AG09319 (cell line): ENCODE measurements around the gene KLF6.

Experiments used
- DNase-seq: peaks from one replicate; pipeline ENCODE4 v3.0.0-alpha.2; 2010; ENCODE audit warnings: low read depth; ENCODE audit errors: extremely low read depth
- CTCF ChIP-seq: IDR thresholded peaks from 2 replicates; pipeline ENCODE4 v1.5.1; 2011; ENCODE audit warnings: low read depth, mild to moderate bottlenecking, inconsistent platforms, low read length, moderate library complexity

KLF6 gene

GRCh38 chr10:3754727-3755439 is 30.1 kb downstream of the KLF6 start:
- TF ChIP-seq CTCF: no peak

DNA sequence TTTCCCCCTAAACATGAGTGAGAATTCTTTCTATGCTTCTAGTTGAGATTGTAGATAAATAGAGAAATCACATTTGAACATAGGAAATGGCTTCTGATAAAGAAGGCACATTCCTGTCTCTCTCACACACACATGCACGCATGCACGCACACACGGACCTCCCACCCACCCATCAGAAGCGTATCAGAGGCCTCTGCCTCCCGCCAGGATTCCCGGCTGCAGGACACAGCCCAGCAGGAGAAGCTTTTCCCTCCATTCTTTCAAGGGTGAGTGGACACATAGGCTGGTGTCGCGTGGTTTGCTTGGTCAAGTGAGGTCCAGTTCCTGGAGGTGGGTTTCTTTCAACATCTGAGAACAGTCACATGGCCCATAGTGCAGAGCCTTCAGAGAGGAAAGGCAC is 34.2 kb downstream of the KLF6 start:
- no peak for DNase-seq
- no peak for TF ChIP-seq CTCF

More at GRCh38 chr10:3754727-3755439, 30.1 kb downstream of the KLF6 start:
- no peak for DNase-seq

GRCh38 chr10:3750006-3750816 is 34.8 kb downstream of the KLF6 start:
- DNase-seq: no peak
- TF ChIP-seq CTCF: no peak

DNA sequence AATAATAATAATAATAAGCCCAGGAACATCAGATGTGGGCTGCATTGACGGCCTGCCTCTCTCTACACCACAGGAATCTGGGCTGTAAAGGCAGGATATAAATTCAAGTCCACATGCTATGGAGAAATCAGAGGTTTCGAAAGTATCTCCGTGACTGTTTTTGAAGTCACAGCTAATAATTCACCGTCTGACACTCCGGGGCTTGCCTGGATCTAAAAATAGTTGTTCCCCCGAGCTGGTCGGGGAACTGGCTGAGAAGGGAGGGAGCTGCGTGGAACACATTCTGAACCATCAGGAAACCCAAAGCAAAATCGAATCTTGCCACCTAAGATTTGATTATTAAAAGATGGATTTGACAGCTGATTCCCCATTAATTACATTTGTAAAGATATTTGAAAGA is 35.4 kb downstream of the KLF6 start:
- no peak for DNase-seq
- no peak for TF ChIP-seq CTCF

- TF ChIP-seq CTCF: no peak
- no peak for DNase-seq
Observed at GRCh38 chr10:3749011-3749410, 36.0 kb downstream of the KLF6 start.

DNA sequence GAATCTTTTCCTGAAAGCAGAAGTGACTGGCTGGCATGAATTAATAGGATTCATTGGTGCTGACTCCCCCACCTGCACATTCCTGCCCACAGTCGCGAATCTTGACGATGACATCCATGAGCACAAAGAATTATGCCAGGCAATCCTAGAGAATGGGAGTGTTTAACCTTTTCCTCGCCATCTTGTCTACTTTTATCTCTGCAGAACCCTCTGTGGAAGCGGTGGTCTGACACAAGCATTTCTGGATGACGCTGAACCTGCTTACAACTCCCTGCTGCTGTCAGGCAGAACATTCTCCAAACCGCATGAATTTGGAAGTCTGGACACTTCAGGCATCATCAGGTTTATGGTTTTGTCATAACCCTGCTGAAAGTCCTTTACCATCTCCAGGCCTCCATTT is 36.5 kb downstream of the KLF6 start:
- no peak for TF ChIP-seq CTCF

DNA sequence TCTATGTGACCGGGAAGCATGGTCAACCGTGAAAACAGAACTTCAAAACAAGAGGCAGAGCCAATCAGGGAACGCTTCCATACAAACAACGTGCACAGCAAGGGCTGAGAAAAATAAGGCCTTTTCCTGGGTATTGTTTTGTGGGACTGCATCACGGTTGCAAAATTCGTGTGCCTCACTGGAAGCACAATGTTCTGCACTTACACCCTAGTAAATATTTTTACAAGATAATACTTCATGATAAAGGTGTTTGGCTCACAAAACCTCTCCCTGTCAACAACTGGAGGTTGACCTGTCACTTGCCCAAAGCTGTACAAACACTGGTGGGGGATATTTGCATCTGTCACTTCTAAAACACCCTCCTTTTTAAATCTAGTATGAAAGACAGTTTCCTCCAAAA is 37.0 kb downstream of the KLF6 start:
- DNase-seq: no peak

More for the DNA sequence above, 36.5 kb downstream of the KLF6 start:
- DNase-seq: no peak

More for the DNA sequence above, 37.0 kb downstream of the KLF6 start:
- no peak for TF ChIP-seq CTCF
